HepG2 (cell line): ENCODE results near the gene NWD2. TPM values are rescaled to one million over a fixed set of nuclear protein-coding genes. Genes with fewer than 3 reads are reported as not detected.

Experiments used
- ATAC-seq: fragments of 200-7000 bp; cut with Tn5 transposase; 3 replicates; pipeline ENCODE4 v1.9.1; 2020; ENCODE audit warnings: mild to moderate bottlenecking, moderate library complexity
- BruUV-seq: library from RNA; stranded (reverse); fragments of 400-500 nt; replicated peaks from 2 replicates; lab custom pipeline; 2021; lab: Mats Ljungman, UMichigan
- CTCF ChIA-PET: fragments of 300-600 bp; formaldehyde crosslinking; extraction: SDS; loops from one replicate; lab custom pipeline; 2021; ENCODE audit warnings: low total read pairs, inconsistent platforms, low intra/inter-chr PET ratio; lab: Yijun Ruan, JAX
- POLR2A ChIA-PET: fragments of 350-600 bp; sonication (Branson Sonifier 250); formaldehyde crosslinking; loops from one replicate; lab custom pipeline; 2020; ENCODE audit warnings: antibody characterized with exemption, inconsistent platforms; lab: Yijun Ruan, JAX
- DNase-seq: peaks from one replicate; pipeline ENCODE4 v3.0.0-alpha.2; 2015; ENCODE audit warnings: low spot score
- FAIRE-seq: peaks from 3 replicates; lab custom pipeline; 2011; peaks lifted over from hg19 to GRCh38; lab: Jason Lieb, UNC
- H2AFZ ChIP-seq: one replicate; pipeline ENCODE4 v1.6.1; 2011; ENCODE audit warnings: low read length, inconsistent platforms
- H3K27ac ChIP-seq: fragments of 300-600 bp; 3 replicates; pipeline ENCODE4 v1.8.0; 2011; ENCODE audit warnings: mixed run types, mild to moderate bottlenecking, mixed read lengths, low read length, inconsistent platforms; ENCODE audit not compliant: insufficient read depth; ENCODE audit errors: extremely low read length
- H3K27me3 ChIP-seq, 2 experiments: fragments of 200-600 bp in 1 of 2; 2 replicates in 1 of 2; 3 replicates in 1 of 2; pipeline versions ENCODE4 v1.6.0 to v1.8.0; 2011; ENCODE audit warnings: low read length in 2 of 2, mild to moderate bottlenecking in 2 of 2, moderate library complexity in 2 of 2, inconsistent platforms in 1 of 2; ENCODE audit not compliant: insufficient read depth in 2 of 2, control insufficient read depth in 1 of 2
- H3K36me3 ChIP-seq, 2 experiments: fragments of 200-600 bp in 1 of 2; replicated peaks in 1 of 2; 2 replicates in 1 of 2; 3 replicates in 1 of 2; pipeline versions ENCODE4 v1.5.1 to v1.8.0; 2011; ENCODE audit warnings: low read length in 2 of 2, inconsistent platforms in 1 of 2; ENCODE audit not compliant: insufficient read depth in 2 of 2, control insufficient read depth in 1 of 2
- H3K4me1 ChIP-seq: 2 replicates; pipeline ENCODE4 v1.5.1; 2012; ENCODE audit warnings: low read length, inconsistent platforms; ENCODE audit not compliant: insufficient read depth
- H3K4me2 ChIP-seq: 2 replicates; pipeline ENCODE4 v1.6.0; 2011; ENCODE audit warnings: low read depth, low read length, inconsistent platforms
- H3K4me3 ChIP-seq, 3 experiments: fragments of 200-600 bp in 1 of 3; sonication (generic), shearing (Covaris generic) in 1 of 3; replicated peaks in 1 of 3; 2 replicates each; pipeline ENCODE4 v1.5.1; 2011 to 2016; ENCODE audit warnings: low read length in 3 of 3, inconsistent platforms in 2 of 3, low read depth in 2 of 3, mild to moderate bottlenecking in 2 of 3, control low read depth in 1 of 3, mixed read lengths in 1 of 3; ENCODE audit not compliant: insufficient read depth in 1 of 3
- H3K79me2 ChIP-seq: one replicate; pipeline ENCODE4 v1.6.1; 2011; ENCODE audit warnings: low read length, inconsistent platforms; ENCODE audit not compliant: insufficient read depth
- H3K9ac ChIP-seq: 2 replicates; pipeline ENCODE4 v1.6.0; 2011; ENCODE audit warnings: mild to moderate bottlenecking, low read depth, low read length, inconsistent platforms; ENCODE audit not compliant: insufficient read depth
- H3K9me3 ChIP-seq: 2 replicates; pipeline ENCODE4 v1.5.1; 2012; ENCODE audit warnings: mild to moderate bottlenecking, low read length
- H4K20me1 ChIP-seq: 2 replicates; pipeline ENCODE4 v1.6.0; 2011; ENCODE audit warnings: inconsistent platforms, mild to moderate bottlenecking, low read length, moderate library complexity; ENCODE audit not compliant: insufficient read depth
- CCDC6 ChIP-seq: sonication (generic); formaldehyde crosslinking; IDR thresholded peaks from 2 replicates; pipeline ENCODE4 v1.8.1; 2022; ENCODE audit warnings: mild to moderate bottlenecking, missing genetic modification reagents, moderate library complexity
- DNMT3B ChIP-seq: conservative IDR thresholded peaks from 2 replicates; pipeline ENCODE4 v1.6.1; 2016; ENCODE audit warnings: missing biosample characterization, control low read depth
- DR1 ChIP-seq: sonication (generic); formaldehyde crosslinking; IDR thresholded peaks from 2 replicates; pipeline ENCODE4 v1.8.0; 2021; ENCODE audit warnings: mild to moderate bottlenecking, missing genetic modification reagents, inconsistent platforms
- GATAD1 ChIP-seq: IDR thresholded peaks from 2 replicates; pipeline ENCODE4 v1.6.1; 2016; ENCODE audit warnings: missing genetic modification reagents, missing compliant biosample characterization
- JDP2 ChIP-seq: sonication (generic); formaldehyde crosslinking; IDR thresholded peaks from 2 replicates; pipeline ENCODE4 v1.8.1; 2022; ENCODE audit warnings: missing genetic modification reagents, borderline replicate concordance
- KDM4B ChIP-seq: sonication (generic); formaldehyde crosslinking; IDR thresholded peaks from 2 replicates; pipeline ENCODE4 v1.4.0; 2020; ENCODE audit warnings: missing genetic modification reagents
- KLF11 ChIP-seq: IDR thresholded peaks from 2 replicates; pipeline ENCODE4 v1.6.1; 2016; ENCODE audit warnings: missing compliant biosample characterization
- MAF1 ChIP-seq: sonication (generic); formaldehyde crosslinking; IDR thresholded peaks from 2 replicates; pipeline ENCODE4 v1.5.0; 2020; ENCODE audit warnings: missing genetic modification reagents, borderline replicate concordance
- NBN ChIP-seq: fragments of 450-650 bp; conservative IDR thresholded peaks from 2 replicates; pipeline ENCODE4 v1.6.1; 2017
- PHF5A ChIP-seq: IDR thresholded peaks from one replicate; pipeline ENCODE4 v1.6.1; 2018; ENCODE audit warnings: low read depth, missing genetic modification reagents; ENCODE audit not compliant: unreplicated experiment
- TIGD3 ChIP-seq: sonication (generic); formaldehyde crosslinking; IDR thresholded peaks from 2 replicates; pipeline ENCODE4 v1.5.1; 2020; ENCODE audit warnings: mild to moderate bottlenecking, missing genetic modification reagents, borderline replicate concordance
- ZBTB20 ChIP-seq: sonication (generic); formaldehyde crosslinking; IDR thresholded peaks from 2 replicates; pipeline ENCODE4 v1.8.1; 2023; ENCODE audit warnings: missing genetic modification reagents, low read depth, mild to moderate bottlenecking, borderline replicate concordance
- ZNF30 ChIP-seq: sonication (generic); formaldehyde crosslinking; IDR thresholded peaks from 2 replicates; pipeline ENCODE4 v1.5.0; 2020; ENCODE audit warnings: mild to moderate bottlenecking, missing genetic modification reagents
- ZNF441 ChIP-seq: sonication (generic); formaldehyde crosslinking; IDR thresholded peaks from 2 replicates; pipeline ENCODE4 v1.7.0; 2021; ENCODE audit warnings: missing genetic modification reagents, borderline replicate concordance
- ZNF556 ChIP-seq: sonication (generic); formaldehyde crosslinking; IDR thresholded peaks from 2 replicates; pipeline ENCODE4 v1.4.0; 2020; ENCODE audit warnings: mild to moderate bottlenecking, missing genetic modification reagents, borderline replicate concordance
- WGBS: methylation state at CpG from one replicate; pipeline ENCODE4 v1.1.6; 2017; ENCODE audit warnings: low lambda C conversion rate; 5-methylcytosine and 5-hydroxymethylcytosine counted together
- in situ Hi-C: cut with HindIII; loops from 2 replicates; pipeline ENCODE4 v1.10.0; 2017; ENCODE audit warnings: low pct_unique_long_range_greater_than_20kb; ENCODE audit not compliant: extremely low pct_ligation_motif_present
- intact Hi-C: fragments of 100-400 bp; cut with micrococcal nuclease; formaldehyde crosslinking; loops from one replicate; pipeline ENCODE4 v1.10.0; 2022; ENCODE audit not compliant: unreplicated experiment
- polyA plus RNA-seq, 8 experiments: library from polyadenylated mRNA; depleted of rRNA in 3 of 8; stranded (reverse) in 7 of 8; unstranded in 1 of 8; fragments of >200 nt; fragmentation: Illumina TruSeq in 4 of 8; extraction: Trizol in 4 of 8; gene quantifications; 2 replicates each; pipeline versions ENCODE4 v1.2.1 to v1.2.3, GENCODE V29; 2011 to 2016; ENCODE audit warnings: low read depth in 4 of 8, missing spikeins in 1 of 8, mixed read lengths in 1 of 8; ENCODE audit not compliant: insufficient read depth in 1 of 8
- total RNA-seq, 5 experiments: library from RNA; depleted of rRNA; stranded (reverse); fragments of >200 nt; fragmentation: Illumina TruSeq; extraction: Trizol; gene quantifications; 2 replicates each; pipeline ENCODE4 v1.2.3, GENCODE V29; 2016; ENCODE audit warnings: low read depth in 1 of 5
- TF ChIP-seq, protein P1 (sequence below), 2 experiments: sonication (generic) in 1 of 2; formaldehyde crosslinking in 1 of 2; IDR thresholded peaks; 2 replicates each; pipeline versions ENCODE4 v1.5.1 to v1.6.1; 2011 to 2020; ENCODE audit warnings: borderline replicate concordance in 1 of 2, low read depth in 1 of 2, low read length in 1 of 2, mild to moderate bottlenecking in 1 of 2, missing genetic modification reagents in 1 of 2, moderate library complexity in 1 of 2

The NWD2 gene
- total and polyA plus RNA-seq, 2 of the 13 experiments (the other 11 are each of a cell fraction or from before 2014, with no cell fraction given) = not detected

DNA sequence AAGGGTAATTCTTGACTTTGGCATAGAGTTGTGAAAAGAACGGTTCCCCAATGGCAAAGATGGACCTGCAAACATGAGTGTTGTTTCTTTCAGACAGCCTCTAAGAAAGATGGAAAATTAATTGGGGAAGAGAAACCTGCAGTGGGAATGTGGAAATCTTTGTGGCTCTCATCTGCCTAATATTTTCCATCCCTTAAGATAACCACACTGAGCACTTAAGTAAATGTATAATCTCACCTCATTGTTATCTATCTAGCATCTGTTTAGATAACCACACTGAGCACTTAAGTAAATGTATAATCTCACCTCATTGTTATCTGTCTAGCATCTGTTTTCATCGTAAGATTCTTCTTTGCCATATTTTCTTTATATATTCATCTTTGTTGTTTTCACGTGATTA, 149.3 kb downstream of the NWD2 start:
- H3K4me2 ChIP-seq = no peak overlapping the region
- in situ Hi-C loops (no loop called here), intact Hi-C loops (loop anchor here (5.0 kb wide), 1 partner anchor 173 kb away; no protein-coding TSS in a partner anchor)
- ChIA-PET POLR2A (no interaction called here), CTCF (no interaction called here)
- no peak overlapping the region for H2AFZ ChIP-seq
- no peaks in the 10 kb centered on the region for H3K9me3 ChIP-seq
- no peak overlapping the region for H3K27ac ChIP-seq
- DNase-seq (no peak), ATAC-seq (no peak), FAIRE-seq (no peak)
- H3K4me1 ChIP-seq = no peaks in the 10 kb centered on the region
- H3K36me3 ChIP-seq = no peaks in the 10 kb centered on the region
- no peaks in the 10 kb centered on the region for H3K79me2 ChIP-seq
- H4K20me1 ChIP-seq = no peaks in the 10 kb centered on the region
- H3K9ac ChIP-seq = no peak overlapping the region
- no peak overlapping the region for H3K4me3 ChIP-seq
- no peak for TF ChIP-seq CCDC6
- TF ChIP-seq GATAD1 (CRISPR knock-in tag) = no peak
- no peak for TF ChIP-seq NBN
- TF ChIP-seq KDM4B (CRISPR knock-in tag) = no peak
- no peak for TF ChIP-seq DNMT3B (CRISPR knock-in tag)
- no peak for TF ChIP-seq TIGD3 (CRISPR knock-in tag)
- 55% methylated on average over 3 of the region's 3 CpGs for WGBS
- BruUV-seq = no TSS peak
- no peaks in the 10 kb centered on the region for H3K27me3 ChIP-seq

DNA sequence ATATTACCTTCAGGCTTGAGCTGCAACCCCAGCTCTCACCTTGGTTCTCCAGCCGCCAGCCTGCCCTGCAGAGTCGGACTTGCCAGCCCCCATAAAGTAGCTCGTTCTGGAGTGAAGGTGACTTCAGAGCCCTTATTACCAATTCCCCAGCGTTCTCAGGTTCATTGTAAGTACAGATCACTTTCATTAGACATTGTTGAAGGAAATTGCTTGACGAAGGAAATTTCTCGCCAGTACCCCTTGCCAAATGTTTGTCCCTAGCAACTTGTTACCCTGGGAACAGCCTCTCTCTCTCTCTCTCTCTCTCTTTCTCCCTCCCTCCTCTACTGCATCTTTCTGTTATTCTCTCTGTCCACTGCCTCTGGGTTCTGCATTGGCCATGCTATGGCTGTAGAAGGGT, 153.0 kb downstream of the NWD2 start:
- POLR2A ChIA-PET = no interaction called here
- TF ChIP-seq, protein P1, sequence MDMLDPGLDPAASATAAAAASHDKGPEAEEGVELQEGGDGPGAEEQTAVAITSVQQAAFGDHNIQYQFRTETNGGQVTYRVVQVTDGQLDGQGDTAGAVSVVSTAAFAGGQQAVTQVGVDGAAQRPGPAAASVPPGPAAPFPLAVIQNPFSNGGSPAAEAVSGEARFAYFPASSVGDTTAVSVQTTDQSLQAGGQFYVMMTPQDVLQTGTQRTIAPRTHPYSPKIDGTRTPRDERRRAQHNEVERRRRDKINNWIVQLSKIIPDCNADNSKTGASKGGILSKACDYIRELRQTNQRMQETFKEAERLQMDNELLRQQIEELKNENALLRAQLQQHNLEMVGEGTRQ (IDR thresholded peaks at IDR 0.05; ENCODE audit: low read depth, low read length) = no peak
- TF ChIP-seq, protein P1 (CRISPR knock-in tag; IDR thresholded peaks at IDR 0.05; ENCODE audit: borderline replicate concordance) = no peak
- TF ChIP-seq KLF11 (CRISPR knock-in tag) (no peak), JDP2 (no peak), DR1 (CRISPR knock-in tag) (no peak), MAF1 (CRISPR knock-in tag) (no peak), ZBTB20 (no peak), PHF5A (no peak), ZNF441 (CRISPR knock-in tag) (no peak), ZNF30 (CRISPR knock-in tag) (no peak), ZNF556 (CRISPR knock-in tag) (no peak)

More for the DNA sequence above, 153.0 kb downstream of the NWD2 start:
- ATAC-seq (no peak), FAIRE-seq (no peak), DNase-seq (no peak)
- H3K27me3 ChIP-seq = no peaks in the 10 kb centered on the region
- no peaks in the 10 kb centered on the region for H3K9me3 ChIP-seq
- BruUV-seq = no TSS peak
- intact Hi-C loops (no loop called here), in situ Hi-C loops (no loop called here)
- H3K36me3 ChIP-seq = no peaks in the 10 kb centered on the region
- H4K20me1 ChIP-seq = no peaks in the 10 kb centered on the region
- H2AFZ ChIP-seq = no peak overlapping the region
- CTCF ChIA-PET = no interaction called here
- H3K9ac ChIP-seq = no peak overlapping the region
- no peak overlapping the region for H3K4me3 ChIP-seq
- H3K4me1 ChIP-seq = no peaks in the 10 kb centered on the region
- H3K79me2 ChIP-seq = no peaks in the 10 kb centered on the region
- H3K27ac ChIP-seq = no peak overlapping the region
- 22% methylated on average over 6 of the region's 6 CpGs for WGBS
- no peak overlapping the region for H3K4me2 ChIP-seq
